BE2C (cell line): ENCODE results near the gene PRR23E.

ENCODE experiments used
- DNase-seq: peaks from one replicate; pipeline ENCODE4 v3.0.0-alpha.2; 2020
- H3K27me3 ChIP-seq: fragments of 250-450 bp; sonication (Bioruptor Pico); 2 replicates; pipeline ENCODE4 v1.5.1; 2020; ENCODE audit warnings: mild to moderate bottlenecking
- H3K36me3 ChIP-seq: fragments of 250-450 bp; sonication (Bioruptor Pico); 2 replicates; pipeline ENCODE4 v1.5.1; 2020; ENCODE audit warnings: mild to moderate bottlenecking
- H3K4me1 ChIP-seq: fragments of 250-450 bp; sonication (Bioruptor Pico); 2 replicates; pipeline ENCODE4 v1.5.1; 2020
- H3K4me3 ChIP-seq: 2 replicates; pipeline ENCODE4 v1.5.1; 2011; ENCODE audit warnings: low read depth, low read length
- H3K9me3 ChIP-seq: fragments of 250-450 bp; sonication (Bioruptor Pico); 2 replicates; pipeline ENCODE4 v1.5.1; 2020
- CTCF ChIP-seq: IDR thresholded peaks from 2 replicates; pipeline ENCODE4 v1.5.1; 2012; ENCODE audit warnings: mild to moderate bottlenecking, low read depth, low read length

The PRR23E gene

DNA sequence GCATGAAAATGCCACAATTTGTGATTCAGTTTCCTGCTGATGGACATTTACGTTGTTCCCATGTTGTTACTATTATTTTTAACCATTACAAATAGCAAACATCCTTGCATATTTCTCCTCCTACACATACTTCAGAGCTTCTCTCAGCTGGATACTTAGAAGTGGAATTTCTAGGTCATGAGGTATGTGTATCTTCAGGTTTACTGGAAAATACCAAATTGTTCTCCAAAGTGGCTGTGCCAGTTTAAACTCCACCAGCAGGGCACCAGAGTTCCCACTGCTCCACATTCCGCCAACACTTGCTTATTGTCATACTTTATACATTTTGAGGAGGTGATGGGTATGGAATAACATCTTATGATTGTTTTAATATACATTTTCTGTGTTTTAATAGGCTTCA lies 45.7 kb downstream of the PRR23E start:
- Histone ChIP-seq H3K36me3 (no peaks in the 10 kb centered on the region), H3K4me1 (no peaks in the 10 kb centered on the region), H3K4me3 (no peak overlapping the region), H3K27me3 (no peaks in the 10 kb centered on the region), H3K9me3 (no peaks in the 10 kb centered on the region)
- TF ChIP-seq CTCF = no peak
- no peak for DNase-seq

- no peak for TF ChIP-seq CTCF
- Histone ChIP-seq H3K4me1 (no peaks in the 10 kb centered on the region), H3K4me3 (no peak overlapping the region), H3K36me3 (no peaks in the 10 kb centered on the region), H3K27me3 (no peaks in the 10 kb centered on the region), H3K9me3 (no peaks in the 10 kb centered on the region)
- no peak for DNase-seq
Observed at GRCh38 chr3:127247292-127247691, 54.4 kb downstream of the PRR23E start.
